ENCODE measurements around the gene HSD17B2. TPM values are rescaled to one million over a fixed set of nuclear protein-coding genes. Genes with fewer than 3 reads are reported as not detected.

HSD17B2 gene
- total and polyA plus RNA-seq, 2 of the 4 experiments (the other 2 are of a cell fraction), result 0.12 to 0.18 TPM

GRCh38 chr16:82147546-82147945, 112.5 kb downstream of the HSD17B2 start:
- Histone ChIP-seq H3K4ac (ENCODE audit: low read depth, low read length) (no peak overlapping the region), H3K27me3 (ENCODE audit: control insufficient read depth, insufficient read depth, low read length) (no peaks in the 10 kb centered on the region), H3K9ac (ENCODE audit: low read depth, low read length) (no peak overlapping the region), H4K91ac (ENCODE audit: insufficient read depth, low read depth, low read length) (no peak overlapping the region), H3K4me2 (ENCODE audit: low read depth, low read length) (no peak overlapping the region), H2BK20ac (ENCODE audit: low read depth, low read length) (no peak overlapping the region), H4K5ac (ENCODE audit: low read depth, low read length) (no peak overlapping the region), H4K20me1 (ENCODE audit: insufficient read depth, low read length) (0 out of 2 replicates have a peak, but pooled peaks cover 3% of the 10 kb centered on the region), H2AFZ (replicated peaks; ENCODE audit: low read length, poor library complexity) (no peak overlapping the region), H3K4me3 (ENCODE audit: insufficient read depth, low read depth, low read length) (no peak overlapping the region), H2AK5ac (ENCODE audit: low read depth, low read length) (no peak overlapping the region), H2BK120ac (ENCODE audit: low read depth, low read length) (no peak overlapping the region), H2BK15ac (ENCODE audit: low read depth, low read length) (no peak overlapping the region), H3K56ac (ENCODE audit: extremely low read depth, insufficient read depth, low read length) (no peak overlapping the region), H3K36me3 (ENCODE audit: control insufficient read depth, insufficient read depth, low read length) (peaks cover 27% of the 10 kb centered on the region), H3K18ac (ENCODE audit: low read depth, low read length) (no peak overlapping the region), H3K79me1 (ENCODE audit: low read depth in 1 of 2, low read length in 2 of 2) (peaks cover 0 to 12% of the 10 kb centered on the region in 2 experiments; a peak in 3 of 4 replicates), H3K4me1 (ENCODE audit: control insufficient read depth, insufficient read depth, low read length) (peaks cover 3% of the 10 kb centered on the region; the same call in 1 of the 2 replicates), H3K9me1 (ENCODE audit: insufficient read depth, low read length) (peaks cover 7% of the 10 kb centered on the region), H3K14ac (replicated peaks; ENCODE audit: low read depth, low read length) (no peak overlapping the region), H3K27ac (ENCODE audit: insufficient read depth, low read length) (no peak overlapping the region), H3K23ac (ENCODE audit: low read depth, low read length) (no peak overlapping the region), H2AK9ac (replicated peaks; ENCODE audit: low read depth, low read length, poor library complexity) (no peak overlapping the region), H3K9me3 (ENCODE audit: control insufficient read depth, insufficient read depth, low read length) (no peaks in the 10 kb centered on the region), H4K8ac (ENCODE audit: low read depth in 2 of 2, low read length in 2 of 2) (no peak overlapping the region), H2BK5ac (ENCODE audit: low read depth, low read length, poor library complexity, severe bottlenecking) (no peak overlapping the region)
- no CpG with 5 or more reads among the region's 5 CpGs for WGBS, 2 experiments (ENCODE audit: extremely low coverage in 2 of 2, insufficient read length in 1 of 2)
- dilution Hi-C loops (cut with HindIII; ENCODE audit: low sequenced_read_pairs, unreplicated experiment), result no loop called here
- DNase-seq (no peak), ATAC-seq (ENCODE audit: low read depth) (no peak)
- intact Hi-C loops (cut with micrococcal nuclease), result no loop called here
- in situ Hi-C loops (cut with MboI; ENCODE audit: low sequenced_read_pairs), result no loop called here
- CTCF ChIA-PET, result no interaction called here
- TF ChIP-seq POLR2A (IDR thresholded peaks at IDR 0.05; ENCODE audit: low read depth, low read length) (no peak), USF2 (IDR thresholded peaks at IDR 0.05; ENCODE audit: low read depth, low read length) (no peak), CHD1 (IDR thresholded peaks at IDR 0.05; ENCODE audit: low read depth, low read length) (no peak), ELK1 (IDR thresholded peaks at IDR 0.05; ENCODE audit: borderline replicate concordance, low read depth, low read length) (no peak), MAFK (IDR thresholded peaks at IDR 0.05; ENCODE audit: low read depth, low read length) (no peak), MXI1 (IDR thresholded peaks at IDR 0.05; ENCODE audit: borderline replicate concordance, low read depth, low read length) (no peak), SMC3 (IDR thresholded peaks at IDR 0.05; ENCODE audit: low read depth, low read length) (no peak), RFX5 (IDR thresholded peaks at IDR 0.05; ENCODE audit: low read depth, low read length) (no peak), BHLHE40 (IDR thresholded peaks at IDR 0.05; ENCODE audit: low read depth, low read length) (no peak), RCOR1 (IDR thresholded peaks at IDR 0.05; ENCODE audit: insufficient replicate concordance, low read length) (no peak), RAD21 (IDR thresholded peaks at IDR 0.05; ENCODE audit: low read length) (no peak), CEBPB (IDR thresholded peaks at IDR 0.05; ENCODE audit: low read depth, low read length) (no peak), FOS (IDR thresholded peaks at IDR 0.05; ENCODE audit: low read depth, low read length) (no peak), NFE2L2 (IDR thresholded peaks at IDR 0.05; ENCODE audit: low read depth, low read length) (no peak)
- BruUV-seq (replicated peaks), result no TSS peak
- POLR2A ChIA-PET (ENCODE audit: unreplicated experiment), result no interaction called here

Measured in IMR-90 (cell line).